Lung (tissue), 12 donors: ENCODE measurements around the gene GOLGA1. TPM values are rescaled to one million over a fixed set of nuclear protein-coding genes. Genes with fewer than 3 reads are reported as not detected.

Experiments
- ATAC-seq: fragments of 200-7000 bp; cut with Tn5 transposase; one replicate; pipeline ENCODE4 v1.9.1; 2020; ENCODE audit warnings: moderate number of reproducible peaks; ENCODE audit not compliant: insufficient read depth, low FRiP score
- DNase-seq, 3 donors: peaks; one replicate each; pipeline ENCODE4 v3.0.0-alpha.2; 2013 to 2017
- H3K27ac ChIP-seq, 2 donors: one replicate each; pipeline ENCODE4 v1.5.1; 2013; ENCODE audit warnings: mild to moderate bottlenecking in 2 of 2, moderate library complexity in 2 of 2, control low read depth in 1 of 2, inconsistent platforms in 1 of 2, low read depth in 1 of 2, low read length in 1 of 2
- H3K27me3 ChIP-seq, 3 donors: one replicate each; pipeline ENCODE4 v1.5.1; 2013; ENCODE audit warnings: low read length in 2 of 3; ENCODE audit not compliant: control insufficient read depth in 3 of 3, insufficient read depth in 3 of 3
- H3K36me3 ChIP-seq, 4 donors: one replicate each; pipeline ENCODE4 v1.5.1; 2013; ENCODE audit warnings: low read length in 4 of 4, mild to moderate bottlenecking in 1 of 4, moderate library complexity in 1 of 4; ENCODE audit not compliant: control insufficient read depth in 4 of 4, insufficient read depth in 4 of 4
- H3K4me1 ChIP-seq, 5 donors: one replicate each; pipeline ENCODE4 v1.5.1; 2013; ENCODE audit warnings: low read length in 5 of 5, mild to moderate bottlenecking in 2 of 5, moderate library complexity in 1 of 5; ENCODE audit not compliant: control insufficient read depth in 5 of 5, insufficient read depth in 5 of 5
- H3K4me3 ChIP-seq: one replicate; pipeline ENCODE4 v1.5.1; 2013; ENCODE audit warnings: mild to moderate bottlenecking, control low read depth, moderate library complexity
- H3K9ac ChIP-seq, 2 donors: one replicate each; pipeline ENCODE4 v1.5.1; 2013; ENCODE audit warnings: low read length in 2 of 2, control low read depth in 1 of 2; ENCODE audit not compliant: insufficient read depth in 1 of 2
- H3K9me3 ChIP-seq, 4 donors: one replicate each; pipeline ENCODE4 v1.5.1; 2013; ENCODE audit warnings: low read length in 3 of 4, mild to moderate bottlenecking in 1 of 4, moderate library complexity in 1 of 4; ENCODE audit not compliant: control insufficient read depth in 4 of 4, insufficient read depth in 3 of 4
- WGBS, 2 donors: extraction: QIAGEN DNeasy Blood & Tissue Kit; methylation state at CpG; one replicate each; pipeline ENCODE4 v1.1.7; 2013; 5-methylcytosine and 5-hydroxymethylcytosine counted together
- polyA plus RNA-seq, 2 donors: library from polyadenylated mRNA; stranded (reverse); fragments of 200-250 nt; gene quantifications; one replicate each; pipeline ENCODE4 v1.2.1, GENCODE V29; 2013
- total RNA-seq, 2 donors: library from RNA; depleted of rRNA in 1 of 2; stranded (reverse); fragments of >200 nt in 1 of 2; gene quantifications; one replicate each; pipeline ENCODE4 v1.2.1, GENCODE V29; 2014 to 2021
- TF ChIP-seq, protein P1 (sequence below): IDR thresholded peaks from 2 replicates; pipeline ENCODE4 v1.5.1; 2012; ENCODE audit warnings: mild to moderate bottlenecking; ENCODE audit errors: control extremely low read depth, extremely low read depth
- donor health status: control.
- donor health status: control.
- donor health status: Bipolar disorder and iron deficiency.
- donor health status: healthy.
- donor health status: DM: yes; HTN: yes; CAD: no.

The GOLGA1 gene
- total and polyA plus RNA-seq, 4 donors = 6.2 to 20.4 (median 12.3) TPM

DNA sequence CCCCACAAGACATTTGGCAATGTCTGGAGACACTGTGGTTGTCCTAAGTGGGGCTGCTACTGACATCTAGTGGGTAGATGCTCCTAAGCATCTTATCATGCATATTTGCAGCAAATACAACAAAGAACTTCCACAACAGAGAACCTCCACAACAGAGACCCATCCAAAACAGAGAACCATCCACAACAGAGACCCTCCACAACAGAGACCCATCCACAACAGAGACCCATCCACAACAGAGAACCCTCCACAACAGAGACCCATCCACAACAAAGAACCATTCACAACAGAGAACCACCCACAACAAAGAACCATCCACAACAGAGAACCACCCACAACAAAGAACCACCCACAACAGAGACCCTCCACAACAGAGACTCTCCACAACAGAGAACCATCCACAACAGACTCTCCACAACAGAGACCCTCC lies 46.1 kb downstream of the GOLGA1 start:
- peak in 2 of 3 donors; percentile 50 to 55 for DNase-seq
- no peak for ATAC-seq
- Histone ChIP-seq H3K27me3 (no peaks in the 10 kb centered on the region), H3K27ac (no peak overlapping the region), H3K9ac (no peak overlapping the region), H3K36me3 (peaks cover 18 to 42% (median 35%) of the 10 kb centered on the region in 4 donors), H3K9me3 (peaks cover 0 to 3% (median 0%) of the 10 kb centered on the region in 4 donors), H3K4me3 (no peak overlapping the region), H3K4me1 (no peaks in the 10 kb centered on the region)
- TF ChIP-seq, protein P1, sequence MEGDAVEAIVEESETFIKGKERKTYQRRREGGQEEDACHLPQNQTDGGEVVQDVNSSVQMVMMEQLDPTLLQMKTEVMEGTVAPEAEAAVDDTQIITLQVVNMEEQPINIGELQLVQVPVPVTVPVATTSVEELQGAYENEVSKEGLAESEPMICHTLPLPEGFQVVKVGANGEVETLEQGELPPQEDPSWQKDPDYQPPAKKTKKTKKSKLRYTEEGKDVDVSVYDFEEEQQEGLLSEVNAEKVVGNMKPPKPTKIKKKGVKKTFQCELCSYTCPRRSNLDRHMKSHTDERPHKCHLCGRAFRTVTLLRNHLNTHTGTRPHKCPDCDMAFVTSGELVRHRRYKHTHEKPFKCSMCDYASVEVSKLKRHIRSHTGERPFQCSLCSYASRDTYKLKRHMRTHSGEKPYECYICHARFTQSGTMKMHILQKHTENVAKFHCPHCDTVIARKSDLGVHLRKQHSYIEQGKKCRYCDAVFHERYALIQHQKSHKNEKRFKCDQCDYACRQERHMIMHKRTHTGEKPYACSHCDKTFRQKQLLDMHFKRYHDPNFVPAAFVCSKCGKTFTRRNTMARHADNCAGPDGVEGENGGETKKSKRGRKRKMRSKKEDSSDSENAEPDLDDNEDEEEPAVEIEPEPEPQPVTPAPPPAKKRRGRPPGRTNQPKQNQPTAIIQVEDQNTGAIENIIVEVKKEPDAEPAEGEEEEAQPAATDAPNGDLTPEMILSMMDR = no peak

DNA sequence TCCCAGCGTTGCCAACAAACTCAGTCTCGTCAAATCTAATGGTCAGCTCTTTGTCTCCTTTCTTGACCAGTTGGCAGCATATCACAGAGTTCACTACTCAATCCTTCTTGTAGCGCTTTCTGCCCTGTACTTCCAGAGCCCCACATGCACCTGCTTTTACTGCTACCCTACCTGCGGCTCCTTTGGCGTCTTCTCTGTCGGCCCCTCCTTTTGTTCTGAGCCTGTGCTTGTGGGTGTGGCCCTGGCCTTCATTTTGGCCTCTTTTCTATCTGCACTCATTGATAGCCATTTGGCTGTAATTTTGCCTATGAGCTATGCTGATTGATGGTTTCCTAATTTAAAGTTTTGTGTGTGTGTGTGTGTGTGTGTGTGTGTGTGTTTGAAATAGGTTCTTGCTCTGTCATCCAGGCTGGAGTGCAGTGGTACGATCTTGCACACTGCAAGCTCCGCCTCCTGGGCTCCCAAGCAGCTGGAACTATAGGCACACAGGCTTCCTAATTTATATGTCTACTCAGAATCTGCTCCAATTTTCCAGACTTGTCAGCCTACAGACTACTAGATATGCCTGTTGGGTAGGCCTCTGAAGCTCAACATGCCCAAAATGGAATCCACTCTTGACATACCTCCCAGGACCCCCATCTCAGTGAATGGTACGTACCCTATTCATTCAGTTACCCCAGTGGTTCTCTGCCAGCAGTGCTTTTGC lies 46.7 kb downstream of the GOLGA1 start:
- no peaks in the 10 kb centered on the region for H3K4me1 ChIP-seq
- peaks cover 18 to 42% (median 35%) of the 10 kb centered on the region in 4 donors for H3K36me3 ChIP-seq
- H3K9ac ChIP-seq = no peak overlapping the region
- H3K9me3 ChIP-seq = peaks cover 0 to 3% (median 0%) of the 10 kb centered on the region in 4 donors
- no peak for DNase-seq
- TF ChIP-seq, protein P1 = no peak
- ATAC-seq = no peak
- 91 to 93% methylated on average over 9 of the region's 9 CpGs for WGBS, 2 donors
- H3K27me3 ChIP-seq = no peaks in the 10 kb centered on the region
- H3K4me3 ChIP-seq = no peak overlapping the region
- no peak overlapping the region for H3K27ac ChIP-seq

DNA sequence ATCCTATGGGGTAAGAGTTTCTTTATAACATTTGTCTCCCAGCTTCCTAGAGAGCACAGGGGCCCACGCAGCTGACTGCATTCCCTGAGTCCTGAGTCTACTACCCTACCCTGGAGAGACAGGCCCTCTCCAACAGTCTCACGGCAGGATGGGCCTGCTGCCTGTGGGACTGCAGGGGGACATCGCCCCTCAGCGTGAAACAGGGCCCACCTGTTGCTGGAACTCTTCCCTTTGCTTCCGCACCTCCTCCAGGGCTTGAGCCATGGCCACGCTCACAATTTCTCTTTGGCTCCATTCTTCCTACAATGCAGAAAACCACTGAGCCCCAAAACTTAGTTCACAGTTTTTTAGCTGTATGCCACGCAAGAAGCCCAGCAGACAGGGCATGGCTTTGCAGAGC lies 50.7 kb downstream of the GOLGA1 start:
- WGBS, 2 donors = 96 to 98% methylated on average over 7 of the region's 7 CpGs
- TF ChIP-seq, protein P1 = no peak
- Histone ChIP-seq H3K9ac (no peak overlapping the region), H3K4me1 (no peaks in the 10 kb centered on the region), H3K36me3 (peaks cover 13 to 60% (median 35%) of the 10 kb centered on the region in 4 donors), H3K9me3 (peaks cover 0 to 3% (median 0%) of the 10 kb centered on the region in 4 donors), H3K27ac (no peak overlapping the region), H3K4me3 (no peak overlapping the region), H3K27me3 (no peaks in the 10 kb centered on the region)
- DNase-seq = no peak
- no peak for ATAC-seq

DNA sequence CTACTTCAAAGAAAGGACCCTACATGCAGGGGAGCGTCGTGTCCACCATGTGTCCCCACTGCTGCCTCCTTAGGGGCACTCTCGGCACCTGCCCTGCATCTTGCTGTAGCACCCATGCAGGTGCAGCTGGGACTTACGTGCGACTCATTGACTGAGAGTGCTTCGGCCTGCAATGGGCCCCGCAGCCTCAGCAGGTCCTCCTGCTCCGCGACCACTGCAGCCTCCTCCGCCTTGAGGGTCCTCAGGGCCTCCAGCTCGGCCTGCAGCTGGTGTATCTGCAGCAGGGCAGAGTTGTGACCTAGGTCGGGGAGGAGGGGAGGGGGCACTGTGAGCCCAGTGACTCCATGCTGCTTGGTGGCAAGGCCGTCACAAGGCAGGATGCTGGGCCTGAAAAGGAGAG lies 51.9 kb downstream of the GOLGA1 start:
- DNase-seq = no peak
- WGBS, 2 donors = 97% methylated on average over 13 of the region's 13 CpGs
- no peaks in the 10 kb centered on the region for H3K27me3 ChIP-seq
- H3K9me3 ChIP-seq = peaks cover 0 to 3% (median 0%) of the 10 kb centered on the region in 4 donors
- H3K4me1 ChIP-seq = no peaks in the 10 kb centered on the region
- no peak overlapping the region for H3K27ac ChIP-seq
- H3K4me3 ChIP-seq = no peak overlapping the region
- peaks cover 13 to 58% (median 33%) of the 10 kb centered on the region in 4 donors for H3K36me3 ChIP-seq
- ATAC-seq = no peak
- no peak overlapping the region for H3K9ac ChIP-seq
- TF ChIP-seq, protein P1 = no peak
